Esophagus squamous epithelium (tissue), 5 donors: Measurements from ENCODE around the gene GXYLT1. TPM values are rescaled to one million over a fixed set of nuclear protein-coding genes. Genes with fewer than 3 reads are reported as not detected.
"Not testable (repeated sequence)": the region's sequence is repeated elsewhere in the genome, so short reads cannot be mapped to it uniquely, and the experiment has no call there.

Experiments used
- DNase-seq: peaks from one replicate; lab custom pipeline; 2025; lab: John Stamatoyannopoulos, UW
- H3K27ac ChIP-seq, 4 donors: fragments of 200-600 bp; sonication (generic); one replicate each; pipeline ENCODE4 v1.5.1; 2016 to 2019; ENCODE audit warnings: mild to moderate bottlenecking in 1 of 4
- H3K27me3 ChIP-seq, 4 donors: fragments of 200-600 bp; sonication (generic); 1 replicate in 3 of 4; 2 replicates in 1 of 4; pipeline versions ENCODE4 v1.5.1 to v1.6.0; 2017 to 2021; ENCODE audit warnings: antibody characterized with exemption in 1 of 4
- H3K36me3 ChIP-seq, 3 donors: fragments of 200-600 bp; sonication (generic); one replicate each; pipeline ENCODE4 v1.5.1; 2016 to 2019
- H3K4me1 ChIP-seq, 3 donors: fragments of 200-600 bp; sonication (generic); one replicate each; pipeline ENCODE4 v1.5.1; 2017 to 2019
- H3K4me3 ChIP-seq, 4 donors: fragments of 200-600 bp; sonication (generic); 1 replicate in 3 of 4; 2 replicates in 1 of 4; pipeline ENCODE4 v1.5.1; 2016 to 2019; ENCODE audit warnings: mild to moderate bottlenecking in 2 of 4, moderate library complexity in 1 of 4
- H3K9me3 ChIP-seq, 3 donors: fragments of 200-600 bp; sonication (generic); one replicate each; pipeline ENCODE4 v1.5.1; 2016 to 2019
- POLR2A ChIP-seq, 4 donors: fragments of 450-650 bp; IDR thresholded peaks; one replicate each; pipeline ENCODE4 v1.6.1; 2017; ENCODE audit warnings: antibody characterized with exemption in 4 of 4, mild to moderate bottlenecking in 4 of 4, moderate library complexity in 3 of 4
- WGBS, 2 donors: methylation state at CpG; one replicate each; pipeline ENCODE4 v1.1.5; 2018; 5-methylcytosine and 5-hydroxymethylcytosine counted together
- intact Hi-C: fragments of 100-400 bp; cut with DNase I; formaldehyde crosslinking; loops from one replicate; pipeline ENCODE4 v1.15.0; 2022
- total RNA-seq, 4 donors: library from RNA; depleted of rRNA; stranded (reverse); fragments of >200 nt; gene quantifications; one replicate each; pipeline ENCODE4 v1.1.0, GENCODE V29; 2016
- TF ChIP-seq, protein P1 (sequence below), 6 experiments: fragments of 450-650 bp in 4 of 6; fragments of 200-600 bp in 2 of 6; sonication (generic) in 2 of 6; IDR thresholded peaks; one replicate each; pipeline ENCODE4 v1.5.1; 2016 to 2019; ENCODE audit warnings: antibody characterized with exemption in 6 of 6, mild to moderate bottlenecking in 4 of 6, moderate library complexity in 4 of 6
- donor health status: DM: yes; HTN: yes; CAD: no.

GXYLT1 gene
- total RNA-seq, 4 donors from 2014 or later, result 6.8 to 14.1 (median 7.4) TPM

DNA sequence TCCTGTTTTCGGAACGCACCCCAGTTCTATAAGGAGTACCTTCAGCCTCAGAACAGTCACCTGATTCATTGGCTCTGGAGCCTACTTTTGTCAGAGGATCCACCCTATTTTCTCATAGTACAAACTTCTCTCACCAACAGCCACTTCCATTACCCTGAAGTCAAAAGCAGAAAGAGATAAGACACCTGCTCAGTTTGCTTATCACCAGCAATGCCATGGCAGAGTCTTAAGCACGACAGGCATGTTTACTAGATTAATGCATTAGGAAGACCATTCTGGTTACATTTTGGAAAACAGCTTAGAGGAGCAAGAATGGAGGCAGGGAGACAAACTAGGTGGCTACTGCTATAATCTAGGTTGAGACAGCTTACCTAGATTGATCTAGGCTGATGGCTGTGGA, 67.7 kb downstream of the GXYLT1 start:
- TF ChIP-seq, protein P1, sequence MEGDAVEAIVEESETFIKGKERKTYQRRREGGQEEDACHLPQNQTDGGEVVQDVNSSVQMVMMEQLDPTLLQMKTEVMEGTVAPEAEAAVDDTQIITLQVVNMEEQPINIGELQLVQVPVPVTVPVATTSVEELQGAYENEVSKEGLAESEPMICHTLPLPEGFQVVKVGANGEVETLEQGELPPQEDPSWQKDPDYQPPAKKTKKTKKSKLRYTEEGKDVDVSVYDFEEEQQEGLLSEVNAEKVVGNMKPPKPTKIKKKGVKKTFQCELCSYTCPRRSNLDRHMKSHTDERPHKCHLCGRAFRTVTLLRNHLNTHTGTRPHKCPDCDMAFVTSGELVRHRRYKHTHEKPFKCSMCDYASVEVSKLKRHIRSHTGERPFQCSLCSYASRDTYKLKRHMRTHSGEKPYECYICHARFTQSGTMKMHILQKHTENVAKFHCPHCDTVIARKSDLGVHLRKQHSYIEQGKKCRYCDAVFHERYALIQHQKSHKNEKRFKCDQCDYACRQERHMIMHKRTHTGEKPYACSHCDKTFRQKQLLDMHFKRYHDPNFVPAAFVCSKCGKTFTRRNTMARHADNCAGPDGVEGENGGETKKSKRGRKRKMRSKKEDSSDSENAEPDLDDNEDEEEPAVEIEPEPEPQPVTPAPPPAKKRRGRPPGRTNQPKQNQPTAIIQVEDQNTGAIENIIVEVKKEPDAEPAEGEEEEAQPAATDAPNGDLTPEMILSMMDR (IDR thresholded peaks at IDR 0.05), result no peak
- no peak for TF ChIP-seq POLR2A (IDR thresholded peaks at IDR 0.05)
- DNase-seq, result no peak
- intact Hi-C loops, result no loop called here
- H3K4me3 ChIP-seq, result no peak overlapping the region
- no peak overlapping the region for H3K27ac ChIP-seq
- H3K36me3 ChIP-seq, result peaks cover 0 to 13% (median 0%) of the 10 kb centered on the region in 3 donors
- no peaks in the 10 kb centered on the region for H3K4me1 ChIP-seq
- 82 to 93% methylated on average over 3 of the region's 3 CpGs for WGBS, 2 donors
- H3K27me3 ChIP-seq, result no peaks in the 10 kb centered on the region
- no peaks in the 10 kb centered on the region for H3K9me3 ChIP-seq

DNA sequence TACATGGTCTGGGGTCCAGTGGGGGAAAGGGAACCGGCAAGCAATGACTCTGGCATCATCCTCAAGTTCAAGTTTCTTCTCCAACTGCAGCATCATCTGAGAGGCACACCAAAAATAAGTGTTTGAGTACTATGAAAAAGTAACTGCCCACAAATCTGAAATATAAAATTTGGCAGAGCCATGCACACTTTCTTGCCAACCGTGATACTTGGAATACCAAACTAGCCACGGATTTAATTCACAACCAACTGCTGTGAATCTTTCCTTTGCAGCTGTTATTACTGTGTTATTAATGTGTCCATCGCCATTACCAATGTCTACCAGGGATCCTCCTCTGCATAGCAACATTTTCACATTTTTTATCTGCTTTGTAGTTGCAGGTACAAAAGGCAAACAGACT, 74.6 kb downstream of the GXYLT1 start:
- 75 to 84% methylated on average over 4 of the region's 4 CpGs for WGBS, 2 donors
- no peak for TF ChIP-seq POLR2A (IDR thresholded peaks at IDR 0.05)
- TF ChIP-seq, protein P1 (IDR thresholded peaks at IDR 0.05), result no peak
- DNase-seq, result no peak
- Histone ChIP-seq H3K4me3 (no peak overlapping the region), H3K27ac (no peak overlapping the region), H3K9me3 (no peaks in the 10 kb centered on the region), H3K36me3 (no peaks in the 10 kb centered on the region), H3K4me1 (no peaks in the 10 kb centered on the region), H3K27me3 (no peaks in the 10 kb centered on the region)
- intact Hi-C loops, result no loop called here

DNA sequence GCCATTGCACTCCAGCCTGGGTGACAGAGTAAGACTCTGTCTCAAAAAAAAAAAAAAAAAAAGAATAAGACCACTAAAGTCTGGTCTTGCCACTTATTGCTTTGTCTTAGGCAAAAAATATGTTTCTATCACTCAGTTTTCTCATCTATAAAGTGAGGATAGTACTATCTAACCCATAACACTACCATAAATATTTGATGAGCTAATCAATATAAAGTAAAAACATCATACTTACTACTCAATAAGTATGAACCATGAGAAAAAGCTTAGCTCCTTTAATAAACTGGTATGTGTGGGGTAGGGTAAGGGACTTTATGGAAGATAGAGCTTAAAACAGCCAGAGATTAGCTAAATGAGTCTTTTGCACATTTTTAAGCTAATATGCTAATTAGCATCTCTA, 85.5 kb downstream of the GXYLT1 start:
- Histone ChIP-seq H3K9me3 (peaks cover 0 to 11% (median 4%) of the 10 kb centered on the region in 3 donors), H3K27me3 (no peaks in the 10 kb centered on the region), H3K27ac (no peak overlapping the region), H3K4me3 (no peak overlapping the region), H3K36me3 (no peaks in the 10 kb centered on the region), H3K4me1 (no peaks in the 10 kb centered on the region)
- no peak for DNase-seq
- TF ChIP-seq, protein P1 (IDR thresholded peaks at IDR 0.05), result no peak
- no peak for TF ChIP-seq POLR2A (IDR thresholded peaks at IDR 0.05)
- intact Hi-C loops, result no loop called here

DNA sequence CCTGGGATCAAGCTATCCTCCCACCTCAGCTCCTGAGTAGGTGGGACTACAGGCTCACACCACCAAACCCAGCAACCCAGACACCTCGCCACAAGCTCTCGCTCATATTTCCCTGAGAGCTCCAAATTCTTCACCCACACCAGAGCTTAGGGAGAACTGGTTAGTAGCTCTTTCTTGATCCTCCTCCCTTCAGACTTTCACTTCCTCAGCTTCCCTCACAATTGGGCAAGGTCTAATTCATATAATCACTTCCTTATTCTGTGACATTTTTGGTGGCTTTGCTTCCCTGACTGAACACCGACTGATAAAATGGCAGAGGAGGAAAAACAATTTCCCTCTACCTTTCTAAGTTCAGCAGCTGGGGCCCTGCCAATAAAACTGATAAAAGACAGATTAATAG, 88.5 kb downstream of the GXYLT1 start:
- intact Hi-C loops, result no loop called here
- no peaks in the 10 kb centered on the region for H3K27me3 ChIP-seq
- no peak overlapping the region for H3K27ac ChIP-seq
- no peaks in the 10 kb centered on the region for H3K4me1 ChIP-seq
- no peak for DNase-seq
- 54 to 88% methylated on average over 3 of the region's 3 CpGs for whole genome bisulfite sequencing, 2 donors
- H3K4me3 ChIP-seq, result no peak overlapping the region
- H3K36me3 ChIP-seq, result no peaks in the 10 kb centered on the region
- no peaks in the 10 kb centered on the region for H3K9me3 ChIP-seq
- TF ChIP-seq POLR2A (IDR thresholded peaks at IDR 0.05), result no peak
- TF ChIP-seq, protein P1 (IDR thresholded peaks at IDR 0.05), result no peak

DNA sequence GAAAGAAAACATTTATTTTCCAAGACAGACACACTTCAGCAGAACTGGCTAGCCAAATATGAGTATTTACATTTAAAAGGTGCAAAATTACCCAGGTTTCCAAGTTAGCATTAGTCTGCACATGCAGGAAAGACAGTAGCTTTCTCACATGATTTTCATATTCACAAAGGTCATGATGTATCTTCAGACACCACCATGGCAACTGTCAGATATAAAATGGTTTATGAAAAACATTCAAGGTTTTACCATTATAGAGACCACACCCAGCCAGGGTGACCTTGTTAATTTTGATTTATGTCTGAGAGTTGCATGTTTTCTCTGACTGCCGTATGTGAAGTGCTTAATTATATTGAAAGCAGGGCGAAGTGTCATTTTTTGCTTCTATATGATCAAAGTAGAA, 91.2 kb downstream of the GXYLT1 start:
- no peak overlapping the region for H3K4me3 ChIP-seq
- H3K9me3 ChIP-seq, result no peaks in the 10 kb centered on the region
- intact Hi-C loops, result no loop called here
- no peak overlapping the region for H3K27ac ChIP-seq
- H3K27me3 ChIP-seq, result no peaks in the 10 kb centered on the region
- 70 to 78% methylated on average over 2 of the region's 2 CpGs for WGBS, 2 donors
- no peaks in the 10 kb centered on the region for H3K4me1 ChIP-seq
- no peak for DNase-seq
- H3K36me3 ChIP-seq, result no peaks in the 10 kb centered on the region
- no peak for TF ChIP-seq POLR2A (IDR thresholded peaks at IDR 0.05)
- TF ChIP-seq, protein P1 (IDR thresholded peaks at IDR 0.05), result no peak

DNA sequence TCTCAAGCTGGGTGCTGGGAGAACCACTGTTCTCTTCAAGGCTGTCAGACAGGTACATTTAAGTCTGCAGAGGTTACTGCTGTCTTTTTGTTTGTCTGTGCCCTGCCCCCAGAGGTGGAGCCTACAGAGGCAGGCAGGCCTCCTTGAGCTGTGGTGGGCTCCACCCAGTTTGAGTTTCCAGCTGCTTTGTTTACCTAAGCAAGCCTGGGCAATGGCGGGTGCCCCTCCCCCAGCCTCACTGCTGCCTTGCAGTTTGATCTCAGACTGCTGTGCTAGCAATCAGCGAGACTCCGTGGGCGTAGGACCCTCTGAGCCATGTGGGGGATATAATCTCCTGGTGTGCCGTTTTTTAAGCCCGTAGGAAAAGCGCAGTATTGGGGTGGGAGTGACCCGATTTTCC, 95.7 kb downstream of the GXYLT1 start:
- intact Hi-C loops, result not testable (repeated sequence)

More for the DNA sequence above, 95.7 kb downstream of the GXYLT1 start:
- 80% methylated on average over 3 of the region's 8 CpGs; no CpG with 5 or more reads in 1 of the 2 donors for WGBS, 2 donors
- H3K27ac ChIP-seq, DNase-seq, H3K4me1 ChIP-seq, H3K27me3 ChIP-seq, H3K4me3 ChIP-seq, H3K36me3 ChIP-seq, H3K9me3 ChIP-seq: not testable (repeated sequence)
